BLaER1 treated with 17β-estradiol and CSF1 and Interleukin-3, amounts not matched to agents 10 nM and 100 nM (cell line): ENCODE data around the gene OPALIN.

ENCODE experiments used
- H3K27ac ChIP-seq, 11 experiments: shearing (Covaris generic); formaldehyde crosslinking; 2 replicates each; pipeline ENCODE4 v1.8.1; 2022
- H3K27me3 ChIP-seq, 11 experiments: shearing (Covaris generic); formaldehyde crosslinking; 2 replicates each; pipeline ENCODE4 v1.8.1; 2022
- H3K36me3 ChIP-seq, 11 experiments: shearing (Covaris generic); formaldehyde crosslinking; 2 replicates each; pipeline ENCODE4 v1.8.1; 2022
- H3K4me1 ChIP-seq, 10 experiments: shearing (Covaris generic); formaldehyde crosslinking; 2 replicates each; pipeline ENCODE4 v1.8.1; 2022
- H3K4me2 ChIP-seq, 11 experiments: shearing (Covaris generic); formaldehyde crosslinking; 2 replicates each; pipeline ENCODE4 v1.8.1; 2022
- H3K4me3 ChIP-seq, 10 experiments: shearing (Covaris generic); formaldehyde crosslinking; 2 replicates each; pipeline ENCODE4 v1.8.1; 2022
- H3K9ac ChIP-seq, 11 experiments: shearing (Covaris generic); formaldehyde crosslinking; 2 replicates each; pipeline ENCODE4 v1.8.1; 2022
- H3K9me3 ChIP-seq, 11 experiments: shearing (Covaris generic); formaldehyde crosslinking; replicated peaks in 1 of 11; 2 replicates each; pipeline ENCODE4 v1.8.1; 2022
- H4K20me1 ChIP-seq, 11 experiments: shearing (Covaris generic); formaldehyde crosslinking; 2 replicates each; pipeline ENCODE4 v1.8.1; 2022
- Cebpa-rat ChIP-seq, 11 experiments: shearing (Covaris generic); IDR thresholded peaks; 2 replicates each; pipeline ENCODE4 v1.8.1; 2022

Gene OPALIN

GRCh38 chr10:96368971-96369370 is 10.2 kb upstream of the OPALIN start:
- Histone ChIP-seq H3K4me1 (peaks cover 0 to 16% (median 10%) of the 10 kb centered on the region in 10 experiments; a peak in 13 of 20 replicates), H3K27me3 (no peaks in the 10 kb centered on the region), H3K9ac (no peak overlapping the region), H3K36me3 (peaks cover 0 to 9% (median 0%) of the 10 kb centered on the region in 11 experiments; a peak in 4 of 22 replicates), H3K4me3 (no peak overlapping the region), H3K9me3 (no peaks in the 10 kb centered on the region), H3K27ac (no peak overlapping the region), H3K4me2 (no peak overlapping the region), H4K20me1 (no peaks in the 10 kb centered on the region; a peak in 1 of 22 replicates)
- no peak for TF ChIP-seq Cebpa-rat (IDR thresholded peaks at IDR 0.05)

DNA sequence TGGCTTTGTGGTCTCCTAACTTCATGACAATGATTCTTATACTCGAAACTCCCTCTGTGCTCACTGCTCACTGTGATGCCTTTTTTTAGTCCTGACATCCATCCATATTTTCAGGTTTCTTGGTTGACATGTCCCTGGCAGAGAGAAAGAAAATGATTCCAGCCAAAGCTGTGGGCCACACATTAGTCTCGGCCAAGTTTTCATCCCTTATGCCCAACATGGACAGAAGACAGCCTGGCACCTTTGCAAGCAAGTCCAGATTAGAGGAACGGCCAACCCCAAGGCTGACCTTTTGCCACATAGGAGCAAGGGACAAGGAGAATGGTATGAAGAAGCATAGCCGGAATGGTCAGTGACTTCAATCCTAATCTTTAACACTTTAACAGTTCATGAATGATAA is 8.7 kb upstream of the OPALIN start:
- no peak for TF ChIP-seq Cebpa-rat (IDR thresholded peaks at IDR 0.05)
- Histone ChIP-seq H4K20me1 (no peaks in the 10 kb centered on the region), H3K4me2 (no peak overlapping the region), H3K36me3 (peaks cover 0 to 9% (median 0%) of the 10 kb centered on the region in 11 experiments; a peak in 4 of 22 replicates), H3K27me3 (no peaks in the 10 kb centered on the region), H3K27ac (no peak overlapping the region), H3K9me3 (no peaks in the 10 kb centered on the region), H3K4me3 (no peak overlapping the region), H3K4me1 (peaks cover 0 to 13% (median 10%) of the 10 kb centered on the region in 10 experiments; a peak in 13 of 20 replicates), H3K9ac (no peak overlapping the region)

- Histone ChIP-seq H3K36me3 (peaks cover 0 to 9% (median 0%) of the 10 kb centered on the region in 11 experiments; a peak in 4 of 22 replicates), H3K9me3 (no peaks in the 10 kb centered on the region), H3K27ac (no peak overlapping the region), H3K4me1 (peaks cover 0 to 3% (median under 1%) of the 10 kb centered on the region in 10 experiments; a peak in 5 of 20 replicates), H3K4me2 (no peak overlapping the region), H4K20me1 (no peaks in the 10 kb centered on the region), H3K9ac (no peak overlapping the region), H3K4me3 (no peak overlapping the region), H3K27me3 (no peaks in the 10 kb centered on the region)
- TF ChIP-seq Cebpa-rat (IDR thresholded peaks at IDR 0.05) = no peak
Measured at GRCh38 chr10:96366508-96366907, 7.7 kb upstream of the OPALIN start.

DNA sequence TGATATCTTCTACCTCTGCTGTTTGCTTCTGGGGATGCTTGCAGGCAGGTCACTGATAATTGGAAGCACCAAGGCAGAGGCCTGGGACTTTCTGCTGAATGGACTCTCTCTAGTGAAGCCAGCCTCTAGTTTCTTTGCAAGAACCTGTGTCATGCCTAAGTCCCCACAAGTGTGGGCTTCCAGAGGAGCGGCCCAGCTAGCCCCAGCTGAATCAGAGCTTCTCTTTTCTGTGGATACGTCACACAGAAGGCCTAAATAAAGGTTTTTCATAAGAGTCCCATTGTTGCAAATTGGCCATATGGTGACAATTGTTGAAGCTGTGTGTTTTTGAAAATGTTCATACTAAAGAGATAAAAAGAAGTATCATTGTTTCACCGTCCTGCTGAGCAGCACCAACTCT is 6.8 kb upstream of the OPALIN start:
- Histone ChIP-seq H3K4me2 (no peak overlapping the region), H3K27ac (no peak overlapping the region), H3K27me3 (no peaks in the 10 kb centered on the region), H3K9ac (no peak overlapping the region), H3K4me3 (no peak overlapping the region), H3K4me1 (peaks cover 0 to 4% (median 0%) of the 10 kb centered on the region in 10 experiments; a peak in 5 of 20 replicates), H3K9me3 (no peaks in the 10 kb centered on the region), H4K20me1 (no peaks in the 10 kb centered on the region), H3K36me3 (peaks cover 0 to 14% (median 0%) of the 10 kb centered on the region in 11 experiments; a peak in 4 of 22 replicates)
- no peak for TF ChIP-seq Cebpa-rat (IDR thresholded peaks at IDR 0.05)

DNA sequence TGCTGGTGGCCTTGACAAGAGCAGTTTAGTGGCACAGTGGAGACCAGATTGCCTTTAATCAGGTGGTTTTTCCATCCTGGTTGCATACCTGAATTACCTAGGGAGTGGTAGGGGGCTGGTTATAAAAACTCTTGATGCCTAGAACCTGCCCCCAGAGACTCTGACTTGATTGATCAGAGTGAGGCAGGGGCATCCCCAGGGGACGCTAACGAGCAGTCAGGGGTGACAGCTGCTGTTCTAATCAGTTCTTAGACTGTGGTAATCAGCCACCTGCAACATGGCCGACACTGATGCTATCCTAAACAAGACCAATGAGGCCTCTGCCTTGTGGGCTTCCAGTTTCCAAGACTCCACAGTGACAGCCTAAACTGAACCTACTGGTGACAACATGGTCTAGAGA is 2.0 kb upstream of the OPALIN start:
- Histone ChIP-seq H3K9me3 (no peaks in the 10 kb centered on the region), H3K36me3 (peaks cover 0 to 22% (median 6%) of the 10 kb centered on the region in 11 experiments; a peak in 10 of 22 replicates), H3K27me3 (no peaks in the 10 kb centered on the region), H3K9ac (no peak overlapping the region), H4K20me1 (no peaks in the 10 kb centered on the region; a peak in 1 of 22 replicates), H3K27ac (no peak overlapping the region), H3K4me3 (no peak overlapping the region), H3K4me2 (peak overlapping the region in 3 of 11 experiments; percentile 1 to 20 (median 6); a peak in 1 of 22 replicates), H3K4me1 (peaks cover 0 to 10% (median 0%) of the 10 kb centered on the region in 10 experiments; a peak in 5 of 20 replicates)
- no peak for TF ChIP-seq Cebpa-rat (IDR thresholded peaks at IDR 0.05)

DNA sequence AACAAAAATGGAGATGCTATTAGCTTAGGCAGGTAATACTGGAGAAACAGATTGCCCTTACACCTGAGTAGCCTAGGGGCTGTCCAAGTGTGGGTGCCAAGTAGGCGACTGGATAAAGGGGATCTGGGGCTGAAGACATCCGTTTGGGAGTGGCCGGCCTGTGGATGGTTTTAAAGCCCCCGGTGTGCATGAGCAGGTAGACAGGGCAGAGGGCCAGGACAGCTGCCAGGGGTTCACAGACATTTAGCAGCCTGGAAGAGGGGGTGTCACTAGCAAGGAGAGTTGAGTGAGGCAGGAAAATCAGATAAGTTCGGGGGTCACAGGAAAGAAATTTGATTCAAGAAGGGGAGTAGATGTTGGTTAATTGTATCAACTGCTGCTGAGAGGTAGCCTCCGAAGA is 1.5 kb upstream of the OPALIN start:
- Histone ChIP-seq H3K27me3 (no peaks in the 10 kb centered on the region), H3K9ac (no peak overlapping the region), H3K9me3 (no peaks in the 10 kb centered on the region), H4K20me1 (no peaks in the 10 kb centered on the region; a peak in 1 of 22 replicates), H3K4me1 (peaks cover 0 to 10% (median 0%) of the 10 kb centered on the region in 10 experiments; a peak in 5 of 20 replicates), H3K4me3 (no peak overlapping the region), H3K27ac (no peak overlapping the region), H3K36me3 (peaks cover 0 to 26% (median 8%) of the 10 kb centered on the region in 11 experiments; a peak in 10 of 22 replicates), H3K4me2 (peak overlapping the region in 2 of 11 experiments; percentile 1 to 20; a peak in 2 of 22 replicates)
- TF ChIP-seq Cebpa-rat (IDR thresholded peaks at IDR 0.05) = no peak

GRCh38 chr10:96359616-96360015 is 814 bp upstream of the OPALIN start:
- no peak for TF ChIP-seq Cebpa-rat (IDR thresholded peaks at IDR 0.05)
- H4K20me1 ChIP-seq = no peaks in the 10 kb centered on the region; a peak in 1 of 22 replicates
- H3K27me3 ChIP-seq = no peaks in the 10 kb centered on the region

DNA sequence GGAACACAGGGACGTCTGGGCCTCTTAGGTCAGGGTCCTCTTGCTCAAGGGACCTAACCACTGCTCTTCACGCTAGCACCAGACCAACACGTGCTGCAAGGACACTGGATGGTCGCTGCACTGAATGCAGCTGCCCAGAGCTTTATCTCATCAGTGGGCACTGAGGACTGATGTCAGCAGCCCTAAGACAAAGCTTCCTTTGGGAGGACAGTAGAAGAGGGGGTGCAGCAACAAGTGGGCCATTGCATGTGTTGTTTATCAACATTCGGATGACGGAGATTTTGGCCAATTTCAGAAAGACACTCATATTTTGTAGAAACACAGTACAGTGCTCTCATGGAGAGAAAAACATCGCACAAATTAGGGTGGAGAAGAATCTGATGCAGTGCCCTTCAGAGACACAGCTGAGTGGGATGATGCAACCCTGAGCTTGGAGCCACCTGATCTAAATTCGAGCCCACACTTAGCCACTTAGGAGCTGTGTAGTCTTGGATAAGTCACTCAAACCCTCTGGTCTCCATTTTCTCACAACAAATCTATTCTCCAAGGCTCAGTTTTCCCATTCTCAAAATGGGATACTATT is 1.7 kb downstream of the OPALIN start:
- Histone ChIP-seq H3K4me3 (no peak overlapping the region), H3K27ac (no peak overlapping the region), H3K36me3 (peaks cover 0 to 48% (median 11%) of the 10 kb centered on the region in 11 experiments; a peak in 10 of 22 replicates), H3K27me3 (no peaks in the 10 kb centered on the region), H3K4me1 (peaks cover 0 to 10% (median 0%) of the 10 kb centered on the region in 10 experiments; a peak in 5 of 20 replicates), H3K9me3 (no peaks in the 10 kb centered on the region), H4K20me1 (no peaks in the 10 kb centered on the region; a peak in 1 of 22 replicates), H3K9ac (no peak overlapping the region), H3K4me2 (no peak overlapping the region)
- 0 out of 22 replicates have a peak, but pooled peaks of 1 of the 11 experiments have one; percentile 22 for TF ChIP-seq Cebpa-rat (IDR thresholded peaks at IDR 0.05)

More at GRCh38 chr10:96359616-96360015, 814 bp upstream of the OPALIN start:
- peaks cover 0 to 10% (median 0%) of the 10 kb centered on the region in 10 experiments; a peak in 5 of 20 replicates for H3K4me1 ChIP-seq
- H3K4me2 ChIP-seq = no peak overlapping the region; a peak in 1 of 22 replicates
- no peak overlapping the region for H3K27ac ChIP-seq
- H3K36me3 ChIP-seq = peaks cover 0 to 29% (median 11%) of the 10 kb centered on the region in 11 experiments; a peak in 10 of 22 replicates
- no peaks in the 10 kb centered on the region for H3K9me3 ChIP-seq
- H3K4me3 ChIP-seq = no peak overlapping the region
- H3K9ac ChIP-seq = no peak overlapping the region

DNA sequence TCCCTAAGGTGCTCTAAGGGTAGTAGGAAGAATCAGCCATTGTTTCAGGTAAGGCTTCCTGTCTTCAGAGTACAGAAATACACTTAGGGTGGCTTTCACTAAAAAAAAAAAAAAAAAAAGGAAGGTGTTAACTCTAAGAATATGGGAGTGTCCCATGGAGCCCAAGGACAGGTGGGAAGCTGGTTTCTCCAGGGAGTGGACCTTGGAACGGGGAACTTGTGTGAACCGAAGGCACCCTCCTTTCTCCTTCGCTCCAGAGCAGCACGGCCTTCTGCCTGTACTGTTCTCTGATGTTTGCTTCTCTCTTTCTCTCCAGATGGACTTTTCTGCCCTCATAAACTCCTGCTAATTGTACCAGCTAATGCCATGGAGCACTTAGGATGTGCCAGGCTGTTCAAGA is 6.2 kb downstream of the OPALIN start:
- no peak overlapping the region for H3K4me2 ChIP-seq
- H3K27me3 ChIP-seq = no peaks in the 10 kb centered on the region
- H3K9me3 ChIP-seq = no peaks in the 10 kb centered on the region
- H3K36me3 ChIP-seq = peaks cover 0 to 81% (median 21%) of the 10 kb centered on the region in 11 experiments; a peak in 12 of 22 replicates
- H4K20me1 ChIP-seq = peaks cover 0 to 11% (median 0%) of the 10 kb centered on the region in 11 experiments; a peak in 1 of 22 replicates
- H3K4me1 ChIP-seq = 0 out of 20 replicates have a peak, but pooled peaks cover 0 to 5% (median 0%) of the 10 kb centered on the region in 10 experiments
- no peak overlapping the region for H3K9ac ChIP-seq
- no peak for TF ChIP-seq Cebpa-rat (IDR thresholded peaks at IDR 0.05)
- H3K4me3 ChIP-seq = no peak overlapping the region
- no peak overlapping the region for H3K27ac ChIP-seq
